ENCODE results near the gene ACSF3.
"Not testable (repeated sequence)": the region's sequence is repeated elsewhere in the genome, so short reads cannot be mapped to it uniquely, and the experiment has no call there.

ACSF3 gene

GRCh38 chr16:89164436-89164835 is 70.8 kb downstream of the ACSF3 start:
- TF ChIP-seq SNAI2 (CRISPR knock-in tag; IDR thresholded peaks at IDR 0.05) (no peak), ZNF565 (CRISPR knock-in tag; conservative IDR thresholded peaks at IDR 0.05; ENCODE audit: low read depth) (no peak), ESRRG (CRISPR knock-in tag; IDR thresholded peaks at IDR 0.05) (no peak), GLIS3 (CRISPR knock-in tag; IDR thresholded peaks at IDR 0.05) (no peak), TCF4 (CRISPR knock-in tag; IDR thresholded peaks at IDR 0.05; ENCODE audit: borderline replicate concordance) (no peak), RARB (CRISPR knock-in tag; IDR thresholded peaks at IDR 0.05) (no peak), TOX (CRISPR knock-in tag; IDR thresholded peaks at IDR 0.05; ENCODE audit: borderline replicate concordance) (no peak), TSHZ2 (CRISPR knock-in tag; IDR thresholded peaks at IDR 0.05) (no peak), CSRNP3 (CRISPR knock-in tag; IDR thresholded peaks at IDR 0.05) (no peak), ISL1 (CRISPR knock-in tag; IDR thresholded peaks at IDR 0.05) (no peak), OSR1 (CRISPR knock-in tag; IDR thresholded peaks at IDR 0.05) (no peak), PATZ1 (CRISPR knock-in tag; IDR thresholded peaks at IDR 0.05; ENCODE audit: borderline replicate concordance) (no peak), BACH2 (CRISPR knock-in tag; IDR thresholded peaks at IDR 0.05; ENCODE audit: borderline replicate concordance) (no peak), ARNTL (CRISPR knock-in tag; IDR thresholded peaks at IDR 0.05; ENCODE audit: borderline replicate concordance, low read depth) (no peak), ZNF8 (CRISPR knock-in tag; IDR thresholded peaks at IDR 0.05) (no peak), ZC3H10 (CRISPR knock-in tag; IDR thresholded peaks at IDR 0.05) (no peak), PPARA (CRISPR knock-in tag; IDR thresholded peaks at IDR 0.05; ENCODE audit: borderline replicate concordance) (no peak), POU6F1 (CRISPR knock-in tag; IDR thresholded peaks at IDR 0.05; ENCODE audit: borderline replicate concordance, low read depth) (no peak)
- no peak for ATAC-seq

GRCh38 chr16:89164847-89165680 is 71.4 kb downstream of the ACSF3 start:
- ATAC-seq = no peak
- no peak for TF ChIP-seq ARNTL (CRISPR knock-in tag; IDR thresholded peaks at IDR 0.05; ENCODE audit: borderline replicate concordance, low read depth)
- TF ChIP-seq ZFP3 (CRISPR knock-in tag; IDR thresholded peaks at IDR 0.05) = no peak
- TF ChIP-seq ZNF8 (CRISPR knock-in tag; IDR thresholded peaks at IDR 0.05) = no peak
- no peak for TF ChIP-seq ZNF565 (CRISPR knock-in tag; conservative IDR thresholded peaks at IDR 0.05; ENCODE audit: low read depth)
- no peak for TF ChIP-seq ESRRG (CRISPR knock-in tag; IDR thresholded peaks at IDR 0.05)
- TF ChIP-seq GLIS3 (CRISPR knock-in tag; IDR thresholded peaks at IDR 0.05) = no peak

- ATAC-seq = not testable (repeated sequence)
Measured at GRCh38 chr16:89165681-89165979, 72.0 kb downstream of the ACSF3 start.

- no peak for ATAC-seq
- TF ChIP-seq POU6F1 (CRISPR knock-in tag; IDR thresholded peaks at IDR 0.05; ENCODE audit: borderline replicate concordance, low read depth) (no peak), BACH2 (CRISPR knock-in tag; IDR thresholded peaks at IDR 0.05; ENCODE audit: borderline replicate concordance) (no peak), OSR1 (CRISPR knock-in tag; IDR thresholded peaks at IDR 0.05) (no peak), ZFP3 (CRISPR knock-in tag; IDR thresholded peaks at IDR 0.05) (no peak), ZNF70 (CRISPR knock-in tag; IDR thresholded peaks at IDR 0.05) (no peak), PPARA (CRISPR knock-in tag; IDR thresholded peaks at IDR 0.05; ENCODE audit: borderline replicate concordance) (no peak), PATZ1 (CRISPR knock-in tag; IDR thresholded peaks at IDR 0.05; ENCODE audit: borderline replicate concordance) (no peak), ESRRG (CRISPR knock-in tag; IDR thresholded peaks at IDR 0.05) (no peak), TOX (CRISPR knock-in tag; IDR thresholded peaks at IDR 0.05; ENCODE audit: borderline replicate concordance) (no peak)
Measured at GRCh38 chr16:89166696-89167424, 73.2 kb downstream of the ACSF3 start.

All from SK-N-SH treated with all-trans-retinoic acid at 6 μM for 48 hours (cell line).